COR-L47 (cell line): Measurements from ENCODE around the gene ROBO2.
A peak's percentile ranks its signal among the peaks of the same experiment; 100 is the strongest.

Experiments
- DNase-seq: peaks from one replicate; lab custom pipeline; 2025; lab: John Stamatoyannopoulos, UW

The ROBO2 gene

GRCh38 chr3:77039606-77040171 lies at the start of gene ROBO2:
ROBO2 (plus strand) TSS chr3:77040099; CDS start chr3:77040786, 687 bp downstream.
- peak; percentile 55 for DNase-seq

GRCh38 chr3:76990606-76991005 lies 49.3 kb upstream of the ROBO2 start:
- no peak for DNase-seq

GRCh38 chr3:76991165-76991564 lies 48.7 kb upstream of the ROBO2 start:
- no peak for DNase-seq

- DNase-seq = no peak
Measured at GRCh38 chr3:76997733-76998132, 42.2 kb upstream of the ROBO2 start.

GRCh38 chr3:76998555-76998954 lies 41.3 kb upstream of the ROBO2 start:
- DNase-seq = no peak

GRCh38 chr3:77001062-77001701 lies 38.7 kb upstream of the ROBO2 start:
- no peak for DNase-seq

- no peak for DNase-seq
Measured at GRCh38 chr3:77014226-77014625, 25.7 kb upstream of the ROBO2 start.

- no peak for DNase-seq
Measured at GRCh38 chr3:77025471-77025870, 14.4 kb upstream of the ROBO2 start.

GRCh38 chr3:77026904-77027634 lies 12.8 kb upstream of the ROBO2 start:
- no peak for DNase-seq

- no peak for DNase-seq
Measured at GRCh38 chr3:77028005-77028404, 11.9 kb upstream of the ROBO2 start.

- peak; percentile 67 for DNase-seq
Measured at GRCh38 chr3:77038468-77038929, 1.4 kb upstream of the ROBO2 start.

GRCh38 chr3:77038930-77039605 lies 831 bp upstream of the ROBO2 start:
- DNase-seq = peak; percentile 39

GRCh38 chr3:77040216-77040615 lies 317 bp downstream of the ROBO2 start:
- DNase-seq = no peak

- no peak for DNase-seq
Measured at GRCh38 chr3:77040926-77041722, 1.2 kb downstream of the ROBO2 start.

- DNase-seq = no peak
Measured at GRCh38 chr3:77041811-77042210, 1.9 kb downstream of the ROBO2 start.

- DNase-seq = no peak
Measured at GRCh38 chr3:77042343-77042742, 2.4 kb downstream of the ROBO2 start.

- peak; percentile 12 for DNase-seq
Measured at GRCh38 chr3:77042882-77043281, 3.0 kb downstream of the ROBO2 start.

GRCh38 chr3:77045686-77046085 lies 5.8 kb downstream of the ROBO2 start:
- no peak for DNase-seq

GRCh38 chr3:77048186-77048585 lies 8.3 kb downstream of the ROBO2 start:
- DNase-seq = no peak

GRCh38 chr3:77051591-77051990 lies 11.7 kb downstream of the ROBO2 start:
- DNase-seq = no peak

- DNase-seq = no peak
Measured at GRCh38 chr3:77052051-77052501, 12.2 kb downstream of the ROBO2 start.
